Measurements from ENCODE around the gene SYNE1. TPM values are rescaled to one million over a fixed set of nuclear protein-coding genes. Genes with fewer than 3 reads are reported as not detected.

The SYNE1 gene
- total and polyA plus RNA-seq, 7 donors: 7.2 to 203 (median 86.4) TPM

DNA sequence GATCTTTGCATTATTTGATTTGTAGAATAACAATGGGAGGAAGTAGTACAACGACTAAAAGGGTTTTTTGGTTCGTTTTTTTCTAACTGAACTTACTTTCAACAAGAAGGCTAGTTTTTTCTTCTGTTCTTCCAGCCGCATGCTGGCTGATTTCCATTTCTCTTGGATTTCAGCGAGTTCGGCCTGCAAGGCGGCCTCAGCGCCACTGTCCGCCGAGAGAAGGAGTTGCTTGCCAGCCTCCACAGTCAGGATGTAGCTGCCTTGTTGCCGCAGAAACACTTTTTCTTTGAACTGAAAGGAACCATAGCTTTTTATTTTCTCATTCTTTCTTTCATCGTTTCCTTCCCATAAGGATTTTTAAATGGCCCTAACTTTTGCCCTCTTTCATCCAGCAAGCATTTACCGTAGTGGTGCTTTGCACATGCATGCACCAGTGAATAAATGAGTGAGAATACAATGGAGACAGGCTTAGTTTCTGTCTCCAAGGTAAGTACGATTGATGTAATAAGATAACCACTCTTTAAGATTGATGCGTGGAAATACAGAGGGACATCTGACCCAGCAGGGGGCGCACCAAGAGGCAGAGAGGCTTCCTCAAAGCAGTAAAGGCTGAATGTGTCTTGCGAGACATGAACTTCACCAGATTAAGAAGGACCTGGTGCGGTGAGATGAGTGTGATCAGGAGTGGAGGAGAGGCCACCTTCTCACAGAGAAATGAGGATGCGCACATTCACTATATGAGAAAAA is 430.9 kb downstream of the SYNE1 start:
- WGBS, 2 donors: 73 to 90% methylated on average over 18 of the region's 18 CpGs
- H3K27me3 ChIP-seq: no peaks in the 10 kb centered on the region
- peaks cover 12 to 90% (median 48%) of the 10 kb centered on the region in 4 donors for H3K36me3 ChIP-seq
- no peak overlapping the region for H3K27ac ChIP-seq
- no peaks in the 10 kb centered on the region for H3K9me3 ChIP-seq
- no peaks in the 10 kb centered on the region for H3K4me1 ChIP-seq
- intact Hi-C loops (cut with DNase I): no loop called here
- H3K4me3 ChIP-seq: no peak overlapping the region
- DNase-seq: peak; percentile 58
- TF ChIP-seq EP300 (IDR thresholded peaks at IDR 0.05) (no peak), CTCF (IDR thresholded peaks at IDR 0.05) (peak in 1 of 4 experiments; percentile 36)

DNA sequence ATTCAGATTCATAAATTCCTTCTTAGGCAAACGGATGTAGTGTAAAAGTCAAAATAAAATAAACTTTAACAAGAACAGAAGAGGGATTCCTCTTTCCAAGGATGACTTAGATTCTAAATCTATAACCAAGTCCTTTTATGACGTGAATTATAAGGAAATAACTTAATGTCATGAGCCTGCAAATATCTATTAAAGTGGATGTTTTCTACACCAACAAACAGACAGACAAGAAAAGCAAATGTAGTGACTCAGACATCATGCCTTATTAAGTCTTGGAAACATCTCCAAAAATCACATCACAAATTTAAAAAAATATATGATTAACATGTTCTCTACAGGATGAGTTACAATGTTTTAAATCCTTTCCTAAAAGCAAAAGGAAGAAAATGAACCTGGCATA is 432.6 kb downstream of the SYNE1 start:
- H3K36me3 ChIP-seq: peaks cover 12 to 92% (median 52%) of the 10 kb centered on the region in 4 donors

GRCh38 chr6:152201120-152201519 is 436.0 kb downstream of the SYNE1 start:
- no peaks in the 10 kb centered on the region for H3K9me3 ChIP-seq
- H3K27me3 ChIP-seq: no peaks in the 10 kb centered on the region
- no peak for TF ChIP-seq POLR2A (IDR thresholded peaks at IDR 0.05)
- TF ChIP-seq CTCF (IDR thresholded peaks at IDR 0.05): no peak
- TF ChIP-seq EP300 (IDR thresholded peaks at IDR 0.05): no peak
- no peak for TF ChIP-seq POLR2AphosphoS5 (IDR thresholded peaks at IDR 0.05)
- H3K36me3 ChIP-seq: peaks cover 0 to 93% (median 44%) of the 10 kb centered on the region in 4 donors
- 40 to 66% methylated on average over 3 of the region's 3 CpGs for WGBS, 2 donors
- intact Hi-C loops (cut with DNase I): no loop called here
- DNase-seq: no peak
- no peaks in the 10 kb centered on the region for H3K4me1 ChIP-seq
- H3K27ac ChIP-seq: no peak overlapping the region
- H3K4me3 ChIP-seq: no peak overlapping the region

More for the DNA sequence above, 432.6 kb downstream of the SYNE1 start:
- WGBS, 2 donors: 50 to 76% methylated on average over 2 of the region's 2 CpGs
- intact Hi-C loops (cut with DNase I): no loop called here
- no peak overlapping the region for H3K27ac ChIP-seq
- H3K4me1 ChIP-seq: no peaks in the 10 kb centered on the region
- no peaks in the 10 kb centered on the region for H3K9me3 ChIP-seq
- H3K4me3 ChIP-seq: no peak overlapping the region
- no peak for DNase-seq
- no peak for TF ChIP-seq EP300 (IDR thresholded peaks at IDR 0.05)
- TF ChIP-seq POLR2A (IDR thresholded peaks at IDR 0.05): no peak
- no peak for TF ChIP-seq CTCF (IDR thresholded peaks at IDR 0.05)
- TF ChIP-seq POLR2AphosphoS5 (IDR thresholded peaks at IDR 0.05): no peak
- H3K27me3 ChIP-seq: no peaks in the 10 kb centered on the region

- WGBS, 2 donors: 64 to 85% methylated on average over 5 of the region's 5 CpGs
- Histone ChIP-seq H3K9me3 (no peaks in the 10 kb centered on the region), H3K27me3 (no peaks in the 10 kb centered on the region), H3K36me3 (peaks cover 0 to 62% (median 30%) of the 10 kb centered on the region in 4 donors), H3K27ac (no peak overlapping the region), H3K4me1 (no peaks in the 10 kb centered on the region), H3K4me3 (no peak overlapping the region)
- no peak for TF ChIP-seq POLR2AphosphoS5 (IDR thresholded peaks at IDR 0.05)
- no peak for TF ChIP-seq EP300 (IDR thresholded peaks at IDR 0.05)
- TF ChIP-seq CTCF (IDR thresholded peaks at IDR 0.05): no peak
- TF ChIP-seq POLR2A (IDR thresholded peaks at IDR 0.05): no peak
- intact Hi-C loops (cut with DNase I): no loop called here
- DNase-seq: no peak
Measured at GRCh38 chr6:152195896-152196295, 441.3 kb downstream of the SYNE1 start.

Data from sigmoid colon (tissue), 7 donors.